Kidney (tissue), 14 donors: ENCODE data around the gene PLEKHH3. TPM values are rescaled to one million over a fixed set of nuclear protein-coding genes. Genes with fewer than 3 reads are reported as not detected.

Experiments used
- DNase-seq, 5 donors: peaks; one replicate each; pipeline ENCODE4 v3.0.0-alpha.2; 2013 to 2020
- FAIRE-seq: peaks from 2 replicates; lab custom pipeline; 2012; peaks lifted over from hg19 to GRCh38; lab: Jason Lieb, UNC
- H3K27ac ChIP-seq, 2 donors: one replicate each; pipeline ENCODE4 v1.7.0; 2013; ENCODE audit warnings: low read depth in 2 of 2, low read length in 2 of 2, inconsistent platforms in 1 of 2
- H3K27me3 ChIP-seq: one replicate; pipeline ENCODE4 v1.7.1; 2013; ENCODE audit warnings: low read length, inconsistent platforms; ENCODE audit not compliant: control insufficient read depth, insufficient read depth
- H3K36me3 ChIP-seq, 3 donors: one replicate each; pipeline versions ENCODE4 v1.7.0 to v1.7.1; 2013; ENCODE audit warnings: low read length in 3 of 3, control low read depth in 1 of 3, inconsistent platforms in 1 of 3; ENCODE audit not compliant: insufficient read depth in 3 of 3, control insufficient read depth in 2 of 3
- H3K4me1 ChIP-seq, 3 donors: one replicate each; pipeline versions ENCODE4 v1.7.0 to v1.7.1; 2013; ENCODE audit warnings: low read length in 3 of 3, inconsistent platforms in 1 of 3, low read depth in 1 of 3; ENCODE audit not compliant: control insufficient read depth in 2 of 3, insufficient read depth in 2 of 3
- H3K4me3 ChIP-seq, 3 donors: one replicate each; pipeline versions ENCODE4 v1.7.0 to v1.8.1; 2013; ENCODE audit warnings: low read length in 3 of 3, control low read depth in 1 of 3, inconsistent platforms in 1 of 3
- H3K9ac ChIP-seq, 3 donors: one replicate each; pipeline versions ENCODE4 v1.7.0 to v1.7.1; 2013; ENCODE audit warnings: low read length in 3 of 3, control low read depth in 1 of 3, inconsistent platforms in 1 of 3
- H3K9me3 ChIP-seq, 3 donors: one replicate each; pipeline versions ENCODE4 v1.7.0 to v1.7.1; 2013; ENCODE audit warnings: low read length in 3 of 3, control low read depth in 1 of 3, inconsistent platforms in 1 of 3; ENCODE audit not compliant: control insufficient read depth in 2 of 3, insufficient read depth in 1 of 3
- CTCF ChIP-seq: IDR thresholded peaks from 3 replicates; pipeline ENCODE4 v1.5.1; 2012; ENCODE audit warnings: mild to moderate bottlenecking, moderate library complexity, borderline replicate concordance; ENCODE audit not compliant: insufficient read depth; ENCODE audit errors: extremely low read depth
- intact Hi-C: fragments of 100-400 bp; cut with DNase I; formaldehyde crosslinking; loops from one replicate; pipeline ENCODE4 v1.11.1; 2022
- polyA plus RNA-seq: library from polyadenylated mRNA; stranded (reverse); fragments of 350-450 nt; fragmentation: Illumina TruSeq; extraction: RNeasy Lipid Tissue Mini Kit (QIAGEN cat#74804); gene quantifications from one replicate; pipeline ENCODE4 v1.2.3, GENCODE V29; 2014; ENCODE audit warnings: low read depth, low replicate concordance; ENCODE audit not compliant: insufficient read depth
- total RNA-seq: library from RNA; stranded (reverse); fragmentation: NEBNext Ultra II Directional; extraction: Animal tissue kit (Norgen Biotek cat#: 25700); gene quantifications from one replicate; pipeline ENCODE4 v1.2.1, GENCODE V29; 2021
- donor health status: control.
- donor health status: control.
- donor health status: control.
- donor health status: control.
- donor health status: control.
- donor health status: DM: yes; HTN: yes; CAD: no.
- donor health status: Normal renal cell carcinoma (clear cell type).

Gene PLEKHH3
- total and polyA plus RNA-seq, 2 donors from 2014 or later, result 21.2 to 23.2 TPM

- DNase-seq, result peak in 4 of 5 donors; percentile 37 to 88 (median 82)
- Histone ChIP-seq H3K9me3 (no peaks in the 10 kb centered on the region), H3K9ac (peak overlapping the region in 1 of 3 donors; percentile 83), H3K36me3 (no peaks in the 10 kb centered on the region), H3K27me3 (peaks cover 3% of the 10 kb centered on the region), H3K4me1 (peaks cover 0 to 49% (median 3%) of the 10 kb centered on the region in 3 donors), H3K4me3 (peak overlapping the region in 2 of 3 donors; percentile 39 to 65), H3K27ac (peak overlapping the region; percentile 91 to 97)
- intact Hi-C loops, result no loop called here
- FAIRE-seq, result no peak
- peak; percentile 15 for TF ChIP-seq CTCF
These were observed 2.2 kb upstream of the PLEKHH3 start for GRCh38 chr17:42678951-42679491.

GRCh38 chr17:42677921-42678781, 1.4 kb upstream of the PLEKHH3 start:
- FAIRE-seq, result no peak
- no peaks in the 10 kb centered on the region for H3K9me3 ChIP-seq
- peak overlapping the region; percentile 89 to 97 for H3K27ac ChIP-seq
- H3K27me3 ChIP-seq, result no peaks in the 10 kb centered on the region
- H3K9ac ChIP-seq, result peak overlapping the region; percentile 19 to 83 (median 67)
- intact Hi-C loops, result no loop called here
- peaks cover 0 to 1% (median 0%) of the 10 kb centered on the region in 3 donors for H3K36me3 ChIP-seq
- H3K4me1 ChIP-seq, result peaks cover 0 to 46% (median 3%) of the 10 kb centered on the region in 3 donors
- H3K4me3 ChIP-seq, result peak overlapping the region; percentile 65 to 78 (median 74)
- peak; percentile 87 to 96 (median 93) for DNase-seq
- no peak for TF ChIP-seq CTCF

- intact Hi-C loops, result no loop called here
- peak; percentile 100 for DNase-seq
- peaks cover 0 to 37% (median 3%) of the 10 kb centered on the region in 3 donors for H3K4me1 ChIP-seq
These were observed 441 bp upstream of the PLEKHH3 start for GRCh38 chr17:42677012-42677857.

More at GRCh38 chr17:42677012-42677857, 441 bp upstream of the PLEKHH3 start:
- peak overlapping the region; percentile 68 to 89 (median 73) for H3K4me3 ChIP-seq
- peak; percentile 79 for FAIRE-seq
- no peaks in the 10 kb centered on the region for H3K9me3 ChIP-seq
- H3K27me3 ChIP-seq, result no peaks in the 10 kb centered on the region
- H3K27ac ChIP-seq, result peak overlapping the region; percentile 89 to 97
- peak overlapping the region in 2 of 3 donors; percentile 68 to 80 for H3K9ac ChIP-seq
- no peak for TF ChIP-seq CTCF
- peaks cover 0 to 9% (median 0%) of the 10 kb centered on the region in 3 donors for H3K36me3 ChIP-seq
